ENCODE data around the gene ABLIM1.

Gene ABLIM1

DNA sequence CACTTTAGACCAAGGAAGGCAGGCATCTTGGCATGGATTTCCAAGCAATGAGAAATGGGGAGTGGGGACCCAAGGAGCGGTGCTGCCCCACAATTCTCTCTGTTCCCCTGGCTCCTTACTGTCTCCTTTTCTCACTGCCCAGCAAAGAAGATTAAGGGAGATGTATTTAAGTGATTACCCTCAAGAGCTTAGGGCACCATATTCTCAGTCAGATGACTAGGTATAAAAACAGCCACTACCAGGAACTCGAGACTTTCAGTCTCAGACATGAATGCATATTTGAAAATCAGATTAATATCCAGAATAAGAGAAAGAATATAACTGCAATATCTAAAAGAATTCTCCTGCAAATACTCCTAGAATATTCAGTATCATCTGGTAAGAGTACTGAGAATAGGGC, at the start of gene ABLIM1:
Gene ABLIM1, minus strand, starts transcription at position 101 of the 400 bp plus-strand sequence. Its CDS starts 75 bp downstream, at position 26.
- DNase-seq = no peak
- H3K4me2 ChIP-seq (ENCODE audit: low read depth, low read length) = peak within 1 kb of the TSS; percentile 16; the same call in 1 of the 2 replicates
- H2AFZ ChIP-seq (ENCODE audit: low read length) = no peak within 1 kb of the TSS
- H3K9ac ChIP-seq (ENCODE audit: low read length) = no peak within 1 kb of the TSS
- H3K27ac ChIP-seq (ENCODE audit: low read length) = no peak within 1 kb of the TSS
- H3K79me2 ChIP-seq (ENCODE audit: low read length) = no peaks in the 10 kb centered on the region
- peaks cover 7% of the 10 kb centered on the region; the same call in 1 of the 2 replicates for H3K4me1 ChIP-seq (ENCODE audit: low read length)
- TF ChIP-seq, protein P1, sequence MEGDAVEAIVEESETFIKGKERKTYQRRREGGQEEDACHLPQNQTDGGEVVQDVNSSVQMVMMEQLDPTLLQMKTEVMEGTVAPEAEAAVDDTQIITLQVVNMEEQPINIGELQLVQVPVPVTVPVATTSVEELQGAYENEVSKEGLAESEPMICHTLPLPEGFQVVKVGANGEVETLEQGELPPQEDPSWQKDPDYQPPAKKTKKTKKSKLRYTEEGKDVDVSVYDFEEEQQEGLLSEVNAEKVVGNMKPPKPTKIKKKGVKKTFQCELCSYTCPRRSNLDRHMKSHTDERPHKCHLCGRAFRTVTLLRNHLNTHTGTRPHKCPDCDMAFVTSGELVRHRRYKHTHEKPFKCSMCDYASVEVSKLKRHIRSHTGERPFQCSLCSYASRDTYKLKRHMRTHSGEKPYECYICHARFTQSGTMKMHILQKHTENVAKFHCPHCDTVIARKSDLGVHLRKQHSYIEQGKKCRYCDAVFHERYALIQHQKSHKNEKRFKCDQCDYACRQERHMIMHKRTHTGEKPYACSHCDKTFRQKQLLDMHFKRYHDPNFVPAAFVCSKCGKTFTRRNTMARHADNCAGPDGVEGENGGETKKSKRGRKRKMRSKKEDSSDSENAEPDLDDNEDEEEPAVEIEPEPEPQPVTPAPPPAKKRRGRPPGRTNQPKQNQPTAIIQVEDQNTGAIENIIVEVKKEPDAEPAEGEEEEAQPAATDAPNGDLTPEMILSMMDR (IDR thresholded peaks at IDR 0.05; ENCODE audit: low read length) = no peak
- TF ChIP-seq EZH2 (optimal IDR thresholded peaks at IDR 0.05; ENCODE audit: low read depth, low read length) (no peak), EZH2phosphoT487 (IDR thresholded peaks at IDR 0.05; ENCODE audit: low read length) (no peak)
- no peaks in the 10 kb centered on the region for H3F3A ChIP-seq (ENCODE audit: insufficient read depth, low read length)
- no peak within 1 kb of the TSS for H3K4me3 ChIP-seq (ENCODE audit: low read length)
- no peaks in the 10 kb centered on the region for H3K27me3 ChIP-seq (replicated peaks; ENCODE audit: insufficient read depth, low read length)
- H3K9me2 ChIP-seq (replicated peaks; ENCODE audit: insufficient read depth, low read length) = no peaks in the 10 kb centered on the region
- no peaks in the 10 kb centered on the region for H3K36me3 ChIP-seq (replicated peaks; ENCODE audit: insufficient read depth, low read length)
- H4K20me1 ChIP-seq (ENCODE audit: insufficient read depth, low read length) = no peaks in the 10 kb centered on the region
- no peaks in the 10 kb centered on the region for H3K9me3 ChIP-seq (replicated peaks; ENCODE audit: insufficient read depth, low read length)

DNA sequence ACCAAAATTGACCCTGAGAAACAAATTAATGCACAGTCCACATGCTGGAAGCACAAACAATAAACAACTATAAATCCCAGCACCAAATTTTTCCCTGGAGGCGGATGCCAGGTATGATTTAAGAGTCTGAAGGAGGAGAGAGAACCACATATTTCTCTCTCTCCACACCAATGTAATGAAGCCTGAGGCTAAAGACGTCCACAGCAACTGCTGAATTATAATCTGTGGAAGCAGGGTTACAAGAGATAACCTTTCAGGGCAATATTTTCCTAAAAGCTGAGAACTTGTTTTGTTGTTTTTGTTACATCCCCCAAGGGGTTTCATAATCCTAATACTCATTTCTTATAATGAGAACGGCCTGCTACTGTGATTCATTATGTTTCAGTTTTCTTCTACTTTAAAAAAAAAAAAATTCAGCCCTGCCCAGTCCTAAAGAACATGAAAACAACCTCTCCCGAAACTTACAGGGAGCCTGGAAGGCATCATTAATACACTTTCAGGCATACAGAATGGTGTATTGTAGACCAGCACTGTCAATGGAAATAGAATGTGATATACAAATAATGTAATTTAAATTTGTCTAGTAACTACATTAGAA, 48.5 kb upstream of the ABLIM1 start:
- TF ChIP-seq, protein P1 (IDR thresholded peaks at IDR 0.05; ENCODE audit: low read length) = no peak
- TF ChIP-seq EZH2phosphoT487 (IDR thresholded peaks at IDR 0.05; ENCODE audit: low read length) (no peak), EZH2 (optimal IDR thresholded peaks at IDR 0.05; ENCODE audit: low read depth, low read length) (no peak)
- DNase-seq = no peak
- H3K4me3 ChIP-seq (ENCODE audit: low read length) = no peak overlapping the region
- H3K27me3 ChIP-seq (replicated peaks; ENCODE audit: insufficient read depth, low read length) = no peaks in the 10 kb centered on the region
- H3K4me1 ChIP-seq (ENCODE audit: low read length) = no peaks in the 10 kb centered on the region
- no peaks in the 10 kb centered on the region for H3F3A ChIP-seq (ENCODE audit: insufficient read depth, low read length)
- no peak overlapping the region for H3K27ac ChIP-seq (ENCODE audit: low read length)
- H3K9me3 ChIP-seq (replicated peaks; ENCODE audit: insufficient read depth, low read length) = no peaks in the 10 kb centered on the region
- H4K20me1 ChIP-seq (ENCODE audit: insufficient read depth, low read length) = no peaks in the 10 kb centered on the region
- no peaks in the 10 kb centered on the region for H3K9me2 ChIP-seq (replicated peaks; ENCODE audit: insufficient read depth, low read length)
- H3K9ac ChIP-seq (ENCODE audit: low read length) = no peak overlapping the region
- H2AFZ ChIP-seq (ENCODE audit: low read length) = no peak overlapping the region
- H3K36me3 ChIP-seq (replicated peaks; ENCODE audit: insufficient read depth, low read length) = no peaks in the 10 kb centered on the region
- H3K4me2 ChIP-seq (ENCODE audit: low read depth, low read length) = no peak overlapping the region
- H3K79me2 ChIP-seq (ENCODE audit: low read length) = no peaks in the 10 kb centered on the region

DNA sequence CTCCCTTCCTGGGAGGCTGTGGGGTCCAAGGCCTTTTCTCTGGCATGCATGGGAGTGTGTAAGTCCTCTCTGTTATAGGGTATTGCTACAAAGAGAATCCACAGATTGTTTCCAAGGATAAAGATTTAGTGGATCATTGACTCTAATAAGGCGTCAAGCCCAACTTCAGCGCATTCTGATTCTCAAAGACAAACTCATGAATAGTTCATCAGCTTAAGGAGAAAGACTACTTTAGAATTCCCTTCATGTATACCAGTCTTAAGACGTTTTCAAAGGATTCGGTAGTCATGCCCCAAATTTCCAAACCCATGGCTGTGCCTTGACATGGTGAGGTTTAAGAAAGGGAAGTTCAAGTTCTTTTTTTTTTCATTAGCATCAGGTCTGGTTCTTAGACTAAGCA, 46.6 kb upstream of the ABLIM1 start:
- Histone ChIP-seq H3K27me3 (replicated peaks; ENCODE audit: insufficient read depth, low read length) (no peaks in the 10 kb centered on the region), H3K27ac (ENCODE audit: low read length) (no peak overlapping the region), H3K9me3 (replicated peaks; ENCODE audit: insufficient read depth, low read length) (no peaks in the 10 kb centered on the region), H3K4me3 (ENCODE audit: low read length) (no peak overlapping the region), H3K4me1 (ENCODE audit: low read length) (no peaks in the 10 kb centered on the region), H3K9ac (ENCODE audit: low read length) (no peak overlapping the region), H3K36me3 (replicated peaks; ENCODE audit: insufficient read depth, low read length) (no peaks in the 10 kb centered on the region), H2AFZ (ENCODE audit: low read length) (no peak overlapping the region), H4K20me1 (ENCODE audit: insufficient read depth, low read length) (no peaks in the 10 kb centered on the region), H3F3A (ENCODE audit: insufficient read depth, low read length) (no peaks in the 10 kb centered on the region), H3K79me2 (ENCODE audit: low read length) (no peaks in the 10 kb centered on the region), H3K4me2 (ENCODE audit: low read depth, low read length) (no peak overlapping the region), H3K9me2 (replicated peaks; ENCODE audit: insufficient read depth, low read length) (no peaks in the 10 kb centered on the region)
- TF ChIP-seq EZH2phosphoT487 (IDR thresholded peaks at IDR 0.05; ENCODE audit: low read length) (no peak), EZH2 (optimal IDR thresholded peaks at IDR 0.05; ENCODE audit: low read depth, low read length) (no peak)
- TF ChIP-seq, protein P1 (IDR thresholded peaks at IDR 0.05; ENCODE audit: low read length) = no peak
- no peak for DNase-seq

Data from MM.1S (cell line).